ENCODE results near the gene RMC1. TPM values are rescaled to one million over a fixed set of nuclear protein-coding genes. Genes with fewer than 3 reads are reported as not detected.

RMC1 gene
- total RNA-seq, 1 experiment from 2014 or later: 24.7 TPM

DNA sequence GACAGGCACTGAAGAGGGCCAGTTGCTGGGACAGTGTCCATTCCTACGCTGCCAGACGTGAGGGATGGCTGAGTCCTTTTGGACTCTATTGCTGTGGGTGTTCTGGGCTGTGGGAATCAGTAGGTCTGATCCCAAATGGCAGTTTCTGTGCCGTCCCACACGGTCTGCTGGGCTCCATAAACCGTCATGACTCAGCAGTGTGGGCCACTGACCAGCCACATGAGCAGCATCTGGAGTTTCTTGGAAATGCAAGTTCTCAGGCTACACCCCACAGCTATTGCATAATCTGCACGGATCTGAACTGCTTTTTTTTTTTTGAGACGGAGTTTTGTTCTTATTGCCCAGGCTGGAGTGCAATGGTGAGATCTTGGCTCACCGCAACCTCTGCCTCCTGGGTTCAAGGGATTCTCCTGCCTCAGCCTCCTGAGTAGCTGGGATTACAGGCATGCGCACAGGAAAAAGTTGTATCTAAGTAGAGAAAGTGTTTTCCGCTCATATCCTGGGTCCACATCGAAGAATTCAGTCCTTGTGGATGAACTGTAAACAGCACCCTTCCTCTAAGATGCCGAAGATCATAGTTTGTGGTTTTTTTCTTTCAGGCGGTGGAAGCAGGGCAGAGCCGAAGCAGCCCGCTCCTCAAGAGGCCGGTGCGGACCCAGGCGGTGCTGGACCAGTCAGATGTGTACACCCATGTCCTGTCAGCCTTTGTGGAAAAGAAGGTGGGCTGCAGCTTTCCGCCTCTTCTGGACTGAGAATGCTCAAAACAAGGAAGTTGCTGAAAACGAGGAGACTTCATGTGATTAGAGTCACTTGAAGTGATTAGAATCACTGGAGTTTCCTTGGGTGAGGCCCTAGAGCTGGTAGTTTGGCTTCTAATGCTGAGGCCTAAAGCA, 25.5 kb downstream of the RMC1 start:
- DNase-seq (ENCODE audit: unreplicated experiment): peak; percentile 88
- intact Hi-C loops (cut with micrococcal nuclease): loop anchor here (2.0 kb wide), 1 partner anchor 58 kb away; the partner anchor contains the start of gene NPC1
- Mint-ChIP-seq H3K9me3 (ENCODE audit: unreplicated experiment) (no peaks in the 10 kb centered on the region), H3K36me3 (ENCODE audit: insufficient read depth, unreplicated experiment) (peaks cover 95% of the 10 kb centered on the region), H3K4me3 (ENCODE audit: unreplicated experiment) (no peak overlapping the region), H3K27me3 (ENCODE audit: insufficient read depth, unreplicated experiment) (no peaks in the 10 kb centered on the region), H3K4me1 (ENCODE audit: insufficient read depth, unreplicated experiment) (peaks cover 17% of the 10 kb centered on the region), H3K27ac (ENCODE audit: low read depth, unreplicated experiment) (peak overlapping the region; percentile 37)
- no peak for TF ChIP-seq CTCF (IDR thresholded peaks at IDR 0.05; ENCODE audit: unreplicated experiment)
- ChIA-PET CTCF (interaction anchor here (0.5 to 1.7 kb wide), 4 partner anchors 52 to 518 kb away, joined by 3 to 7 read pairs (median 4); no protein-coding TSS in a partner anchor), POLR2A (interaction anchor here (1.5 to 1.7 kb wide), 2 partner anchors 12 to 24 kb away, joined by 3 to 6 read pairs; no protein-coding TSS in a partner anchor)
- BruUV-seq (replicated peaks): no TSS peak

- Mint-ChIP-seq H3K36me3 (ENCODE audit: insufficient read depth, unreplicated experiment) (peaks cover 95% of the 10 kb centered on the region), H3K9me3 (ENCODE audit: unreplicated experiment) (no peaks in the 10 kb centered on the region), H3K4me1 (ENCODE audit: insufficient read depth, unreplicated experiment) (peaks cover 14% of the 10 kb centered on the region), H3K27me3 (ENCODE audit: insufficient read depth, unreplicated experiment) (no peaks in the 10 kb centered on the region), H3K27ac (ENCODE audit: low read depth, unreplicated experiment) (peak overlapping the region; percentile 37), H3K4me3 (ENCODE audit: unreplicated experiment) (no peak overlapping the region)
- no TSS peak for BruUV-seq (replicated peaks)
- no peak for TF ChIP-seq CTCF (IDR thresholded peaks at IDR 0.05; ENCODE audit: unreplicated experiment)
- peak; percentile 88 for DNase-seq (ENCODE audit: unreplicated experiment)
- ChIA-PET POLR2A (interaction anchor here (1.0 to 1.7 kb wide), 3 partner anchors 11 to 76 kb away, joined by 3 to 7 read pairs (median 6); partner anchors contain the start of genes NPC1 and RIOK3), CTCF (interaction anchor here (0.5 to 1.3 kb wide), 4 partner anchors 13 to 519 kb away, joined by 3 to 4 read pairs (median 4); no protein-coding TSS in a partner anchor)
- intact Hi-C loops (cut with micrococcal nuclease): loop anchor here (2.0 kb wide), 1 partner anchor 57 kb away; the partner anchor contains the start of gene NPC1
These were observed 26.3 kb downstream of the RMC1 start for GRCh38 chr18:23529604-23530003.

GRCh38 chr18:23530195-23530594, 26.9 kb downstream of the RMC1 start:
- ChIA-PET CTCF (interaction anchor here (1.2 to 1.3 kb wide), 2 partner anchors 13 to 50 kb away, joined by 3 to 4 read pairs; no protein-coding TSS in a partner anchor), POLR2A (interaction anchor here (1.0 to 1.7 kb wide), 3 partner anchors 10 to 77 kb away, joined by 3 to 7 read pairs (median 6); partner anchors contain the start of genes NPC1 and RIOK3)
- Mint-ChIP-seq H3K9me3 (ENCODE audit: unreplicated experiment) (no peaks in the 10 kb centered on the region), H3K36me3 (ENCODE audit: insufficient read depth, unreplicated experiment) (peaks cover 95% of the 10 kb centered on the region), H3K27ac (ENCODE audit: low read depth, unreplicated experiment) (no peak overlapping the region), H3K27me3 (ENCODE audit: insufficient read depth, unreplicated experiment) (no peaks in the 10 kb centered on the region), H3K4me1 (ENCODE audit: insufficient read depth, unreplicated experiment) (peaks cover 14% of the 10 kb centered on the region), H3K4me3 (ENCODE audit: unreplicated experiment) (no peak overlapping the region)
- no TSS peak for BruUV-seq (replicated peaks)
- intact Hi-C loops (cut with micrococcal nuclease): no loop called here
- no peak for TF ChIP-seq CTCF (IDR thresholded peaks at IDR 0.05; ENCODE audit: unreplicated experiment)
- DNase-seq (ENCODE audit: unreplicated experiment): no peak

GRCh38 chr18:23531912-23532311, 28.6 kb downstream of the RMC1 start:
- BruUV-seq (replicated peaks): no TSS peak
- ChIA-PET POLR2A (interaction anchor here (0.6 to 1.6 kb wide), 3 partner anchors 14 to 56 kb away, joined by 3 to 4 read pairs (median 3); no protein-coding TSS in a partner anchor), CTCF (interaction anchor here (0.5 to 1.1 kb wide), 3 partner anchors 16 to 33 kb away, joined by 3 read pairs; no protein-coding TSS in a partner anchor)
- no peaks in the 10 kb centered on the region for H3K9me3 Mint-ChIP-seq (ENCODE audit: unreplicated experiment)
- no peaks in the 10 kb centered on the region for H3K27me3 Mint-ChIP-seq (ENCODE audit: insufficient read depth, unreplicated experiment)
- H3K4me1 Mint-ChIP-seq (ENCODE audit: insufficient read depth, unreplicated experiment): peaks cover 14% of the 10 kb centered on the region
- no peak overlapping the region for H3K4me3 Mint-ChIP-seq (ENCODE audit: unreplicated experiment)
- no peak overlapping the region for H3K27ac Mint-ChIP-seq (ENCODE audit: low read depth, unreplicated experiment)
- H3K36me3 Mint-ChIP-seq (ENCODE audit: insufficient read depth, unreplicated experiment): peaks cover 96% of the 10 kb centered on the region
- intact Hi-C loops (cut with micrococcal nuclease): no loop called here
- no peak for DNase-seq (ENCODE audit: unreplicated experiment)
- no peak for TF ChIP-seq CTCF (IDR thresholded peaks at IDR 0.05; ENCODE audit: unreplicated experiment)

Measured in MCF 10A (cell line).